Measurements from ENCODE around the gene CPNE2.

GRCh38 chr16:57167953-57168352 lies 75.6 kb downstream of the CPNE2 start:
- TF ChIP-seq EP300 (IDR thresholded peaks at IDR 0.05) (no peak), CTCF (IDR thresholded peaks at IDR 0.05) (peak; percentile 33 to 49 (median 43)), POLR2AphosphoS5 (IDR thresholded peaks at IDR 0.05) (no peak)
